Measurements from ENCODE around the gene PKN1.

The PKN1 gene

GRCh38 chr19:14519245-14519859, 86.2 kb downstream of the PKN1 start:
- Histone ChIP-seq H2AFZ (ENCODE audit: low read length, unreplicated experiment) (no peak overlapping the region), H3K4me1 (ENCODE audit: control insufficient read depth, insufficient read depth, low read length, unreplicated experiment) (peaks cover 29% of the 10 kb centered on the region), H3K36me3 (ENCODE audit: insufficient read depth, low read length) (peaks cover 20% of the 10 kb centered on the region), H3K27ac (ENCODE audit: low read depth, low read length) (peak overlapping the region; percentile 64), H3K27me3 (ENCODE audit: insufficient read depth, low read length) (no peaks in the 10 kb centered on the region), H3K79me2 (ENCODE audit: control insufficient read depth, insufficient read depth, low read length, unreplicated experiment) (peaks cover 34% of the 10 kb centered on the region), H3K4me3 (ENCODE audit: low read depth, low read length) (no peak overlapping the region)

GRCh38 chr19:14519860-14520407, 86.8 kb downstream of the PKN1 start:
- H3K4me1 ChIP-seq (ENCODE audit: control insufficient read depth, insufficient read depth, low read length, unreplicated experiment), result peaks cover 28% of the 10 kb centered on the region
- H2AFZ ChIP-seq (ENCODE audit: low read length, unreplicated experiment), result no peak overlapping the region
- H3K27ac ChIP-seq (ENCODE audit: low read depth, low read length), result peak overlapping the region; percentile 64

GRCh38 chr19:14520543-14520942, 87.4 kb downstream of the PKN1 start:
- H3K27me3 ChIP-seq (ENCODE audit: insufficient read depth, low read length), result no peaks in the 10 kb centered on the region
- H3K27ac ChIP-seq (ENCODE audit: low read depth, low read length), result peak overlapping the region; percentile 64
- H3K36me3 ChIP-seq (ENCODE audit: insufficient read depth, low read length), result peaks cover 9% of the 10 kb centered on the region; the same call in 1 of the 2 replicates
- H3K4me1 ChIP-seq (ENCODE audit: control insufficient read depth, insufficient read depth, low read length, unreplicated experiment), result peaks cover 22% of the 10 kb centered on the region
- H3K79me2 ChIP-seq (ENCODE audit: control insufficient read depth, insufficient read depth, low read length, unreplicated experiment), result peaks cover 25% of the 10 kb centered on the region
- H2AFZ ChIP-seq (ENCODE audit: low read length, unreplicated experiment), result no peak overlapping the region
- no peak overlapping the region for H3K4me3 ChIP-seq (ENCODE audit: low read depth, low read length)

More at GRCh38 chr19:14519860-14520407, 86.8 kb downstream of the PKN1 start:
- Histone ChIP-seq H3K36me3 (ENCODE audit: insufficient read depth, low read length) (peaks cover 15% of the 10 kb centered on the region), H3K27me3 (ENCODE audit: insufficient read depth, low read length) (no peaks in the 10 kb centered on the region), H3K79me2 (ENCODE audit: control insufficient read depth, insufficient read depth, low read length, unreplicated experiment) (peaks cover 30% of the 10 kb centered on the region), H3K4me3 (ENCODE audit: low read depth, low read length) (no peak overlapping the region)

All from ACC112 (cell line).